ENCODE measurements around the gene GIMD1.

Gene GIMD1

GRCh38 chr4:106364282-106364681 lies 4.3 kb downstream of the GIMD1 start:
- TF ChIP-seq GATA3 (IDR thresholded peaks at IDR 0.05; ENCODE audit: low read depth, low read length) (no peak), GATA2 (IDR thresholded peaks at IDR 0.05; ENCODE audit: low read depth, low read length) (no peak)

GRCh38 chr4:106362086-106362825 lies 6.3 kb downstream of the GIMD1 start:
- TF ChIP-seq GATA3 (IDR thresholded peaks at IDR 0.05; ENCODE audit: low read depth, low read length): no peak

GRCh38 chr4:106358899-106359298 lies 9.7 kb downstream of the GIMD1 start:
- TF ChIP-seq GATA3 (IDR thresholded peaks at IDR 0.05; ENCODE audit: low read depth, low read length) (no peak), GATA2 (IDR thresholded peaks at IDR 0.05; ENCODE audit: low read depth, low read length) (no peak)

GRCh38 chr4:106355193-106355592 lies 13.4 kb downstream of the GIMD1 start:
- TF ChIP-seq GATA3 (IDR thresholded peaks at IDR 0.05; ENCODE audit: low read depth, low read length) (no peak), GATA2 (IDR thresholded peaks at IDR 0.05; ENCODE audit: low read depth, low read length) (no peak)

- TF ChIP-seq GATA3 (IDR thresholded peaks at IDR 0.05; ENCODE audit: low read depth, low read length): no peak
- TF ChIP-seq GATA2 (IDR thresholded peaks at IDR 0.05; ENCODE audit: low read depth, low read length): no peak
Measured at GRCh38 chr4:106353786-106354185, 14.8 kb downstream of the GIMD1 start.

- no peak for TF ChIP-seq GATA2 (IDR thresholded peaks at IDR 0.05; ENCODE audit: low read depth, low read length)
- no peak for TF ChIP-seq GATA3 (IDR thresholded peaks at IDR 0.05; ENCODE audit: low read depth, low read length)
Measured at GRCh38 chr4:106351016-106351415, 17.6 kb downstream of the GIMD1 start.

GRCh38 chr4:106347167-106347566 lies 21.4 kb downstream of the GIMD1 start:
- no peak for TF ChIP-seq GATA3 (IDR thresholded peaks at IDR 0.05; ENCODE audit: low read depth, low read length)
- TF ChIP-seq GATA2 (IDR thresholded peaks at IDR 0.05; ENCODE audit: low read depth, low read length): no peak

- TF ChIP-seq GATA2 (IDR thresholded peaks at IDR 0.05; ENCODE audit: low read depth, low read length) (no peak), GATA3 (IDR thresholded peaks at IDR 0.05; ENCODE audit: low read depth, low read length) (no peak)
Measured at GRCh38 chr4:106344647-106344970, 24.0 kb downstream of the GIMD1 start.

GRCh38 chr4:106343865-106344646 lies 24.5 kb downstream of the GIMD1 start:
- no peak for TF ChIP-seq GATA3 (IDR thresholded peaks at IDR 0.05; ENCODE audit: low read depth, low read length)
- no peak for TF ChIP-seq GATA2 (IDR thresholded peaks at IDR 0.05; ENCODE audit: low read depth, low read length)

GRCh38 chr4:106340774-106341173 lies 27.8 kb downstream of the GIMD1 start:
- TF ChIP-seq GATA3 (IDR thresholded peaks at IDR 0.05; ENCODE audit: low read depth, low read length): no peak

- no peak for TF ChIP-seq GATA2 (IDR thresholded peaks at IDR 0.05; ENCODE audit: low read depth, low read length)
- TF ChIP-seq GATA3 (IDR thresholded peaks at IDR 0.05; ENCODE audit: low read depth, low read length): no peak
Measured at GRCh38 chr4:106339431-106339830, 29.1 kb downstream of the GIMD1 start.

- TF ChIP-seq GATA3 (IDR thresholded peaks at IDR 0.05; ENCODE audit: low read depth, low read length) (no peak), GATA2 (IDR thresholded peaks at IDR 0.05; ENCODE audit: low read depth, low read length) (no peak)
Measured at GRCh38 chr4:106338671-106339070, 29.9 kb downstream of the GIMD1 start.

- TF ChIP-seq GATA2 (IDR thresholded peaks at IDR 0.05; ENCODE audit: low read depth, low read length) (no peak), GATA3 (IDR thresholded peaks at IDR 0.05; ENCODE audit: low read depth, low read length) (no peak)
Measured at GRCh38 chr4:106337916-106338315, 30.7 kb downstream of the GIMD1 start.

GRCh38 chr4:106336618-106337017 lies 32.0 kb downstream of the GIMD1 start:
- no peak for TF ChIP-seq GATA3 (IDR thresholded peaks at IDR 0.05; ENCODE audit: low read depth, low read length)
- no peak for TF ChIP-seq GATA2 (IDR thresholded peaks at IDR 0.05; ENCODE audit: low read depth, low read length)

- no peak for TF ChIP-seq GATA2 (IDR thresholded peaks at IDR 0.05; ENCODE audit: low read depth, low read length)
- TF ChIP-seq GATA3 (IDR thresholded peaks at IDR 0.05; ENCODE audit: low read depth, low read length): no peak
Measured at GRCh38 chr4:106334741-106335470, 33.7 kb downstream of the GIMD1 start.
